DOHH2 (cell line): ENCODE results near the gene SPOP.

Experiments used
- H3F3A ChIP-seq: fragments of 200-600 bp; sonication (generic), shearing (Covaris generic); 2 replicates; pipeline ENCODE4 v1.6.0; 2016; ENCODE audit warnings: antibody characterized with exemption, mild to moderate bottlenecking; ENCODE audit not compliant: control insufficient read depth, insufficient read depth
- H3K27ac ChIP-seq: fragments of 200-600 bp; sonication (generic); 2 replicates; pipeline ENCODE4 v1.5.1; 2014; ENCODE audit warnings: low read depth, mild to moderate bottlenecking, low read length, moderate library complexity
- H3K27me3 ChIP-seq: fragments of 200-600 bp; sonication (generic); 2 replicates; pipeline ENCODE4 v1.6.1; 2014; ENCODE audit warnings: mild to moderate bottlenecking, low read length, mixed read lengths; ENCODE audit not compliant: control insufficient read depth
- H3K36me3 ChIP-seq: fragments of 200-600 bp; sonication (generic); 2 replicates; pipeline ENCODE4 v1.6.1; 2014; ENCODE audit warnings: mild to moderate bottlenecking, low read length, moderate library complexity, mixed read lengths; ENCODE audit not compliant: control insufficient read depth
- H3K4me1 ChIP-seq: fragments of 200-600 bp; sonication (generic); 2 replicates; pipeline ENCODE4 v1.6.1; 2014; ENCODE audit warnings: mild to moderate bottlenecking, low read length, mixed read lengths; ENCODE audit not compliant: control insufficient read depth
- H3K4me2 ChIP-seq: fragments of 200-600 bp; sonication (generic); 2 replicates; pipeline ENCODE4 v1.6.0; 2014; ENCODE audit warnings: mild to moderate bottlenecking, low read length, moderate library complexity
- H3K4me3 ChIP-seq: fragments of 200-600 bp; sonication (generic); 2 replicates; pipeline ENCODE4 v1.5.1; 2014; ENCODE audit warnings: mild to moderate bottlenecking, low read length, mixed read lengths
- H3K79me2 ChIP-seq: fragments of 200-600 bp; sonication (generic); 2 replicates; pipeline ENCODE4 v1.6.1; 2014; ENCODE audit warnings: mild to moderate bottlenecking, low read length, mixed read lengths; ENCODE audit not compliant: control insufficient read depth
- H3K9me2 ChIP-seq: fragments of 200-600 bp; sonication (generic); replicated peaks from 2 replicates; pipeline ENCODE4 v1.6.1; 2014; ENCODE audit warnings: mild to moderate bottlenecking, low read length, mixed read lengths; ENCODE audit not compliant: control insufficient read depth
- H3K9me3 ChIP-seq: fragments of 200-600 bp; sonication (generic); 2 replicates; pipeline ENCODE4 v1.6.1; 2014; ENCODE audit warnings: antibody characterized with exemption, low read length, mixed read lengths; ENCODE audit not compliant: control insufficient read depth, insufficient read depth
- H4K20me1 ChIP-seq: fragments of 200-600 bp; sonication (generic); 2 replicates; pipeline ENCODE4 v1.6.0; 2014; ENCODE audit warnings: low read depth, mild to moderate bottlenecking, antibody characterized with exemption, low read length, moderate library complexity; ENCODE audit not compliant: control insufficient read depth, insufficient read depth
- CTCF ChIP-seq: fragments of 200-600 bp; sonication (generic); IDR thresholded peaks from one replicate; pipeline ENCODE4 v1.5.1; 2014; ENCODE audit warnings: antibody characterized with exemption, mild to moderate bottlenecking, low read depth, low read length; ENCODE audit not compliant: poor library complexity, severe bottlenecking
- EZH2phosphoT487 ChIP-seq: fragments of 200-600 bp; sonication (generic); IDR thresholded peaks from 2 replicates; pipeline ENCODE4 v1.6.1; 2017; ENCODE audit warnings: borderline replicate concordance, mild to moderate bottlenecking, antibody characterized with exemption, low read length, moderate library complexity, mixed read lengths

The SPOP gene

GRCh38 chr17:49695698-49696232 lies 17.9 kb upstream of the SPOP start:
- Histone ChIP-seq H3K9me3 (no peaks in the 10 kb centered on the region), H3K4me2 (no peak overlapping the region), H3K27me3 (no peaks in the 10 kb centered on the region), H3K36me3 (peaks cover 7% of the 10 kb centered on the region), H3K9me2 (no peaks in the 10 kb centered on the region), H3K4me1 (peaks cover 7% of the 10 kb centered on the region; the same call in 1 of the 2 replicates), H4K20me1 (no peaks in the 10 kb centered on the region), H3F3A (no peaks in the 10 kb centered on the region), H3K27ac (no peak overlapping the region), H3K79me2 (no peaks in the 10 kb centered on the region), H3K4me3 (no peak overlapping the region)
- TF ChIP-seq EZH2phosphoT487 (no peak), CTCF (no peak)

- H3K9me2 ChIP-seq = no peaks in the 10 kb centered on the region
- peak overlapping the region; percentile 17 for H3K4me2 ChIP-seq
- no peaks in the 10 kb centered on the region for H4K20me1 ChIP-seq
- H3K27me3 ChIP-seq = no peaks in the 10 kb centered on the region
- H3K4me1 ChIP-seq = peaks cover 7% of the 10 kb centered on the region; the same call in 1 of the 2 replicates
- H3F3A ChIP-seq = no peaks in the 10 kb centered on the region
- no peak overlapping the region for H3K27ac ChIP-seq
- no peaks in the 10 kb centered on the region for H3K79me2 ChIP-seq
- no peaks in the 10 kb centered on the region for H3K36me3 ChIP-seq
- H3K9me3 ChIP-seq = no peaks in the 10 kb centered on the region
- TF ChIP-seq CTCF = peak; percentile 92
- no peak for TF ChIP-seq EZH2phosphoT487
- H3K4me3 ChIP-seq = no peak overlapping the region
Observed at GRCh38 chr17:49694847-49695697, 17.2 kb upstream of the SPOP start.

DNA sequence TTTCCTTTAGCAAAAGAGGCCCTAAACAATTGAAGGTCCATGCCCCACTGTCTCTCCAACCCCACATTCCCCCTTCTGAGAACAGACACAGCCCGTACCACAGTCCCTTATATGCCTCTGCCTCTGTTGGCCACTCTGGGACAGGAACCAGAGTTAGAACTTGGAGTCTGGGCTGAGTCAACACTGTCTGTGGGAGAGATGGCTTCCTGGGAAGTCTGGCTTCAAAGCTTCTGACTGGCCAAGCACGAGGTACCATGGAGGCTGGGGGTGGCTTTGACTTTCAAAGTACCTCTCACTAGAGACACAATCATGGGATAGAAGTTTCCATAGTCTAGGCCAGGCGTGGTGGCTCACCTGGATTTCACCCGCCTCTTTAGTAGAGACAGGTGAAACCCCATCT lies 14.9 kb upstream of the SPOP start:
- Histone ChIP-seq H3K9me3 (no peaks in the 10 kb centered on the region), H3K27me3 (no peaks in the 10 kb centered on the region), H4K20me1 (no peaks in the 10 kb centered on the region), H3K79me2 (no peaks in the 10 kb centered on the region), H3K4me3 (no peak overlapping the region), H3K27ac (no peak overlapping the region), H3K4me2 (no peak overlapping the region), H3K9me2 (no peaks in the 10 kb centered on the region), H3F3A (no peaks in the 10 kb centered on the region), H3K36me3 (no peaks in the 10 kb centered on the region), H3K4me1 (peaks cover 13% of the 10 kb centered on the region)
- TF ChIP-seq CTCF (no peak), EZH2phosphoT487 (no peak)
